Measurements from ENCODE around the gene AOX1. TPM values are rescaled to one million over a fixed set of nuclear protein-coding genes. Genes with fewer than 3 reads are reported as not detected.

The AOX1 gene
- total and polyA plus RNA-seq, 4 donors = 9.9 to 1,131 (median 486) TPM

DNA sequence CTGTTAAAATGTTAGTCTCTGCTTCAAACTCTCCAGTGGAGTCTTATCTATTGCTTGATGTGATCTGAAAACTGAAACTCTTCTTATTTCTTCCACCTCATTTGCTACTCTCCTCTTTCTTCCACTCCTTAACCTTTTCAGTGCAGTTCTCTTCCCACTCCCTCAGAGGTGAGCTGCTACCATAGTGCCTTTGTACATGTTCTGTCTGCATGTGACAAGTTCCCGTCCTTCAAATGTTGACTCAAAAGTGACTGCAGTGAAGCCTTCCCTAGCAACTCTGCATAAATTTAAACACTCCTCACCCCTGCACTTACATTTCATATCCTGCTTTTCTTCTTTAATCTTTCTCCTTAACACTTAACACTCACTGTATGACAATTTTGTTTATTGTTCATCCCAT, 47.7 kb upstream of the AOX1 start:
- TF ChIP-seq FOXA2 (IDR thresholded peaks at IDR 0.05) (no peak), EGR1 (IDR thresholded peaks at IDR 0.05; ENCODE audit: low read depth in 2 of 2) (no peak), YY1 (IDR thresholded peaks at IDR 0.05) (no peak), RAD21 (IDR thresholded peaks at IDR 0.05) (no peak), NR2F2 (IDR thresholded peaks at IDR 0.05) (no peak), HNF4A (conservative IDR thresholded peaks at IDR 0.05) (no peak), TAF1 (conservative IDR thresholded peaks at IDR 0.05) (no peak)
- TF ChIP-seq, protein P1, sequence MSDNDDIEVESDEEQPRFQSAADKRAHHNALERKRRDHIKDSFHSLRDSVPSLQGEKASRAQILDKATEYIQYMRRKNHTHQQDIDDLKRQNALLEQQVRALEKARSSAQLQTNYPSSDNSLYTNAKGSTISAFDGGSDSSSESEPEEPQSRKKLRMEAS (IDR thresholded peaks at IDR 0.05) = no peak
- TF ChIP-seq, protein P2, sequence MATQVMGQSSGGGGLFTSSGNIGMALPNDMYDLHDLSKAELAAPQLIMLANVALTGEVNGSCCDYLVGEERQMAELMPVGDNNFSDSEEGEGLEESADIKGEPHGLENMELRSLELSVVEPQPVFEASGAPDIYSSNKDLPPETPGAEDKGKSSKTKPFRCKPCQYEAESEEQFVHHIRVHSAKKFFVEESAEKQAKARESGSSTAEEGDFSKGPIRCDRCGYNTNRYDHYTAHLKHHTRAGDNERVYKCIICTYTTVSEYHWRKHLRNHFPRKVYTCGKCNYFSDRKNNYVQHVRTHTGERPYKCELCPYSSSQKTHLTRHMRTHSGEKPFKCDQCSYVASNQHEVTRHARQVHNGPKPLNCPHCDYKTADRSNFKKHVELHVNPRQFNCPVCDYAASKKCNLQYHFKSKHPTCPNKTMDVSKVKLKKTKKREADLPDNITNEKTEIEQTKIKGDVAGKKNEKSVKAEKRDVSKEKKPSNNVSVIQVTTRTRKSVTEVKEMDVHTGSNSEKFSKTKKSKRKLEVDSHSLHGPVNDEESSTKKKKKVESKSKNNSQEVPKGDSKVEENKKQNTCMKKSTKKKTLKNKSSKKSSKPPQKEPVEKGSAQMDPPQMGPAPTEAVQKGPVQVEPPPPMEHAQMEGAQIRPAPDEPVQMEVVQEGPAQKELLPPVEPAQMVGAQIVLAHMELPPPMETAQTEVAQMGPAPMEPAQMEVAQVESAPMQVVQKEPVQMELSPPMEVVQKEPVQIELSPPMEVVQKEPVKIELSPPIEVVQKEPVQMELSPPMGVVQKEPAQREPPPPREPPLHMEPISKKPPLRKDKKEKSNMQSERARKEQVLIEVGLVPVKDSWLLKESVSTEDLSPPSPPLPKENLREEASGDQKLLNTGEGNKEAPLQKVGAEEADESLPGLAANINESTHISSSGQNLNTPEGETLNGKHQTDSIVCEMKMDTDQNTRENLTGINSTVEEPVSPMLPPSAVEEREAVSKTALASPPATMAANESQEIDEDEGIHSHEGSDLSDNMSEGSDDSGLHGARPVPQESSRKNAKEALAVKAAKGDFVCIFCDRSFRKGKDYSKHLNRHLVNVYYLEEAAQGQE (IDR thresholded peaks at IDR 0.05) = no peak
- TF ChIP-seq, protein P3, sequence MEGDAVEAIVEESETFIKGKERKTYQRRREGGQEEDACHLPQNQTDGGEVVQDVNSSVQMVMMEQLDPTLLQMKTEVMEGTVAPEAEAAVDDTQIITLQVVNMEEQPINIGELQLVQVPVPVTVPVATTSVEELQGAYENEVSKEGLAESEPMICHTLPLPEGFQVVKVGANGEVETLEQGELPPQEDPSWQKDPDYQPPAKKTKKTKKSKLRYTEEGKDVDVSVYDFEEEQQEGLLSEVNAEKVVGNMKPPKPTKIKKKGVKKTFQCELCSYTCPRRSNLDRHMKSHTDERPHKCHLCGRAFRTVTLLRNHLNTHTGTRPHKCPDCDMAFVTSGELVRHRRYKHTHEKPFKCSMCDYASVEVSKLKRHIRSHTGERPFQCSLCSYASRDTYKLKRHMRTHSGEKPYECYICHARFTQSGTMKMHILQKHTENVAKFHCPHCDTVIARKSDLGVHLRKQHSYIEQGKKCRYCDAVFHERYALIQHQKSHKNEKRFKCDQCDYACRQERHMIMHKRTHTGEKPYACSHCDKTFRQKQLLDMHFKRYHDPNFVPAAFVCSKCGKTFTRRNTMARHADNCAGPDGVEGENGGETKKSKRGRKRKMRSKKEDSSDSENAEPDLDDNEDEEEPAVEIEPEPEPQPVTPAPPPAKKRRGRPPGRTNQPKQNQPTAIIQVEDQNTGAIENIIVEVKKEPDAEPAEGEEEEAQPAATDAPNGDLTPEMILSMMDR (IDR thresholded peaks at IDR 0.05; ENCODE audit: low read depth, low read length, missing input control) = no peak
- TF ChIP-seq, protein P4, sequence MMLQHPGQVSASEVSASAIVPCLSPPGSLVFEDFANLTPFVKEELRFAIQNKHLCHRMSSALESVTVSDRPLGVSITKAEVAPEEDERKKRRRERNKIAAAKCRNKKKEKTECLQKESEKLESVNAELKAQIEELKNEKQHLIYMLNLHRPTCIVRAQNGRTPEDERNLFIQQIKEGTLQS (IDR thresholded peaks at IDR 0.05) = no peak
- TF ChIP-seq, protein P5, sequence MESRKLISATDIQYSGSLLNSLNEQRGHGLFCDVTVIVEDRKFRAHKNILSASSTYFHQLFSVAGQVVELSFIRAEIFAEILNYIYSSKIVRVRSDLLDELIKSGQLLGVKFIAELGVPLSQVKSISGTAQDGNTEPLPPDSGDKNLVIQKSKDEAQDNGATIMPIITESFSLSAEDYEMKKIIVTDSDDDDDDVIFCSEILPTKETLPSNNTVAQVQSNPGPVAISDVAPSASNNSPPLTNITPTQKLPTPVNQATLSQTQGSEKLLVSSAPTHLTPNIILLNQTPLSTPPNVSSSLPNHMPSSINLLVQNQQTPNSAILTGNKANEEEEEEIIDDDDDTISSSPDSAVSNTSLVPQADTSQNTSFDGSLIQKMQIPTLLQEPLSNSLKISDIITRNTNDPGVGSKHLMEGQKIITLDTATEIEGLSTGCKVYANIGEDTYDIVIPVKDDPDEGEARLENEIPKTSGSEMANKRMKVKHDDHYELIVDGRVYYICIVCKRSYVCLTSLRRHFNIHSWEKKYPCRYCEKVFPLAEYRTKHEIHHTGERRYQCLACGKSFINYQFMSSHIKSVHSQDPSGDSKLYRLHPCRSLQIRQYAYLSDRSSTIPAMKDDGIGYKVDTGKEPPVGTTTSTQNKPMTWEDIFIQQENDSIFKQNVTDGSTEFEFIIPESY (IDR thresholded peaks at IDR 0.05) = no peak
- no peak for DNase-seq (ENCODE audit: low spot score)
- Histone ChIP-seq H3K4me1 (ENCODE audit: control insufficient read depth in 4 of 4, insufficient read depth in 4 of 4, low read length in 3 of 4) (no peaks in the 10 kb centered on the region), H3K27ac (ENCODE audit: low read depth in 1 of 2, low read length in 2 of 2) (no peak overlapping the region), H3K27me3 (ENCODE audit: control insufficient read depth in 4 of 4, insufficient read depth in 4 of 4, low read length in 3 of 4) (no peaks in the 10 kb centered on the region), H3K9me3 (ENCODE audit: control insufficient read depth in 4 of 4, low read length in 3 of 4) (no peaks in the 10 kb centered on the region), H3K36me3 (ENCODE audit: control insufficient read depth in 4 of 4, insufficient read depth in 3 of 4, low read depth in 1 of 4, low read length in 3 of 4) (peaks cover 0 to 2% (median 0%) of the 10 kb centered on the region in 4 donors), H3K9ac (ENCODE audit: low read depth in 1 of 2, low read length in 2 of 2) (no peak overlapping the region), H3K4me3 (ENCODE audit: low read depth in 1 of 3, low read length in 3 of 3) (no peak overlapping the region)
- WGBS = 97% methylated on average over 1 of the region's 1 CpG

DNA sequence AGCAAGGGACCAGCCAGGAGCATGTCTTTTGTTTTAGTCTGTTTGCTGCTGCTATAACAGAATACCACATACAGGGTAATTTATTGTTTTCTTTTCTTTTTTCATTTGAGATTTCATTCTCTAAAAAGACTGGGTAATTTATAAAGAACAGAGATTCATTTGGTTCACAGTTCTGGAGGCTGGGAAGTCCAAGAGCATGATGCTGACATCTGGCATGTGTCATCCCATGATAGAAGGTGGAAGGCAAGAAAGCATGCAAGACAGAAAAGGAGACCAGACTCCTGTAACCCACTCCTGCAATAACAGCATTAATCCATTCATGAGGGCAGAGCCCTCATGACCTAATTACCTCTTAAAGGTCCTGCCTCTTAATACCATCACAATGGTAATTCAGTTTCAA, 45.0 kb upstream of the AOX1 start:
- no peak for DNase-seq (ENCODE audit: low spot score)
- Histone ChIP-seq H3K4me1 (ENCODE audit: control insufficient read depth in 4 of 4, insufficient read depth in 4 of 4, low read length in 3 of 4) (no peaks in the 10 kb centered on the region), H3K4me3 (ENCODE audit: low read depth in 1 of 3, low read length in 3 of 3) (no peak overlapping the region), H3K9ac (ENCODE audit: low read depth in 1 of 2, low read length in 2 of 2) (no peak overlapping the region), H3K9me3 (ENCODE audit: control insufficient read depth in 4 of 4, low read length in 3 of 4) (no peaks in the 10 kb centered on the region), H3K27ac (ENCODE audit: low read depth in 1 of 2, low read length in 2 of 2) (no peak overlapping the region), H3K27me3 (ENCODE audit: control insufficient read depth in 4 of 4, insufficient read depth in 4 of 4, low read length in 3 of 4) (no peaks in the 10 kb centered on the region), H3K36me3 (ENCODE audit: control insufficient read depth in 4 of 4, insufficient read depth in 3 of 4, low read depth in 1 of 4, low read length in 3 of 4) (peaks cover 0 to 2% (median 0%) of the 10 kb centered on the region in 4 donors)
- no peak for TF ChIP-seq NR2F2 (IDR thresholded peaks at IDR 0.05)
- no peak for TF ChIP-seq HNF4A (conservative IDR thresholded peaks at IDR 0.05)
- TF ChIP-seq, protein P1 (IDR thresholded peaks at IDR 0.05) = no peak
- TF ChIP-seq HNF4G (IDR thresholded peaks at IDR 0.05) = no peak
- no peak for TF ChIP-seq GABPA (IDR thresholded peaks at IDR 0.05 in 1 of 2, conservative IDR thresholded peaks at IDR 0.05 in 1 of 2)
- TF ChIP-seq, protein P4 (IDR thresholded peaks at IDR 0.05) = no peak
- no peak for TF ChIP-seq TAF1 (conservative IDR thresholded peaks at IDR 0.05)
- TF ChIP-seq, protein P5 (IDR thresholded peaks at IDR 0.05) = no peak
- no peak for TF ChIP-seq FOXA1 (IDR thresholded peaks at IDR 0.05)
- TF ChIP-seq, protein P3 (IDR thresholded peaks at IDR 0.05; ENCODE audit: low read depth, low read length, missing input control) = no peak
- TF ChIP-seq JUND (IDR thresholded peaks at IDR 0.05) = no peak
- TF ChIP-seq EGR1 (IDR thresholded peaks at IDR 0.05; ENCODE audit: low read depth in 2 of 2) = no peak

Data from liver (tissue), 9 donors.